ENCODE measurements around the gene STUB1. TPM values are rescaled to one million over a fixed set of nuclear protein-coding genes. Genes with fewer than 3 reads are reported as not detected.
A peak's percentile ranks its signal among the peaks of the same experiment; 100 is the strongest.

STUB1 gene
- total RNA-seq, 4 donors from 2014 or later, result 155 to 215 (median 178) TPM

GRCh38 chr16:694863-695354, 14.7 kb downstream of the STUB1 start:
- Histone ChIP-seq H3K4me3 (peak overlapping the region in 1 of 4 donors; percentile 45), H3K27me3 (peaks cover 9 to 78% (median 40%) of the 10 kb centered on the region in 4 donors), H3K4me1 (peaks cover 17 to 40% (median 31%) of the 10 kb centered on the region in 4 donors), H3K9me3 (no peaks in the 10 kb centered on the region), H3K36me3 (no peaks in the 10 kb centered on the region), H3K27ac (replicated peaks in 1 of 4) (no peak overlapping the region)
- TF ChIP-seq EP300 (IDR thresholded peaks at IDR 0.05), result no peak
- no peak for TF ChIP-seq POLR2A (IDR thresholded peaks at IDR 0.05; ENCODE audit: low read depth)
- TF ChIP-seq POLR2AphosphoS5 (IDR thresholded peaks at IDR 0.05), result no peak
- WGBS, result 7% methylated on average over 2 of the region's 37 CpGs
- intact Hi-C loops (cut with DNase I), result no loop called here
- DNase-seq (ENCODE audit: extremely low spot score), result no peak

GRCh38 chr16:695355-696089, 15.3 kb downstream of the STUB1 start:
- peak overlapping the region; percentile 1 to 45 (median 20) for H3K4me3 ChIP-seq
- WGBS, result 20% methylated on average over 17 of the region's 71 CpGs
- no peaks in the 10 kb centered on the region for H3K36me3 ChIP-seq
- intact Hi-C loops (cut with DNase I), result no loop called here
- TF ChIP-seq POLR2AphosphoS5 (IDR thresholded peaks at IDR 0.05) (no peak), POLR2A (IDR thresholded peaks at IDR 0.05; ENCODE audit: low read depth) (no peak), CTCF (IDR thresholded peaks at IDR 0.05) (no peak), EP300 (IDR thresholded peaks at IDR 0.05) (no peak)
- H3K9me3 ChIP-seq, result no peaks in the 10 kb centered on the region
- no peak for DNase-seq (ENCODE audit: extremely low spot score)
- peaks cover 17 to 39% (median 31%) of the 10 kb centered on the region in 4 donors for H3K4me1 ChIP-seq
- no peak overlapping the region for H3K27ac ChIP-seq (replicated peaks in 1 of 4)
- H3K27me3 ChIP-seq, result peaks cover 9 to 84% (median 45%) of the 10 kb centered on the region in 4 donors

GRCh38 chr16:698911-699671, 18.9 kb downstream of the STUB1 start:
- H3K27me3 ChIP-seq, result peaks cover 2 to 100% (median 65%) of the 10 kb centered on the region in 4 donors
- intact Hi-C loops (cut with DNase I), result no loop called here
- H3K27ac ChIP-seq (replicated peaks in 1 of 4), result no peak overlapping the region
- no peaks in the 10 kb centered on the region for H3K36me3 ChIP-seq
- TF ChIP-seq CTCF (IDR thresholded peaks at IDR 0.05) (no peak), POLR2A (IDR thresholded peaks at IDR 0.05; ENCODE audit: low read depth) (no peak), POLR2AphosphoS5 (IDR thresholded peaks at IDR 0.05) (no peak), EP300 (IDR thresholded peaks at IDR 0.05) (no peak)
- no peak overlapping the region for H3K4me3 ChIP-seq
- WGBS, result 73% methylated on average over 18 of the region's 19 CpGs
- H3K9me3 ChIP-seq, result no peaks in the 10 kb centered on the region
- no peak for DNase-seq (ENCODE audit: extremely low spot score)
- peaks cover 14 to 37% (median 28%) of the 10 kb centered on the region in 4 donors for H3K4me1 ChIP-seq

GRCh38 chr16:700684-701584, 20.7 kb downstream of the STUB1 start:
- TF ChIP-seq POLR2AphosphoS5 (IDR thresholded peaks at IDR 0.05) (no peak), EP300 (IDR thresholded peaks at IDR 0.05) (no peak), POLR2A (IDR thresholded peaks at IDR 0.05; ENCODE audit: low read depth) (no peak), CTCF (IDR thresholded peaks at IDR 0.05) (no peak)
- H3K4me1 ChIP-seq, result peaks cover 0 to 33% (median 17%) of the 10 kb centered on the region in 4 donors
- no peak overlapping the region for H3K4me3 ChIP-seq
- intact Hi-C loops (cut with DNase I), result no loop called here
- H3K27me3 ChIP-seq, result peaks cover 0 to 99% (median 61%) of the 10 kb centered on the region in 4 donors
- DNase-seq (ENCODE audit: extremely low spot score), result no peak
- 32% methylated on average over 27 of the region's 76 CpGs for WGBS
- H3K36me3 ChIP-seq, result no peaks in the 10 kb centered on the region
- no peak overlapping the region for H3K27ac ChIP-seq (replicated peaks in 1 of 4)
- H3K9me3 ChIP-seq, result no peaks in the 10 kb centered on the region
